ENCODE data around the gene TM4SF1.

DNA sequence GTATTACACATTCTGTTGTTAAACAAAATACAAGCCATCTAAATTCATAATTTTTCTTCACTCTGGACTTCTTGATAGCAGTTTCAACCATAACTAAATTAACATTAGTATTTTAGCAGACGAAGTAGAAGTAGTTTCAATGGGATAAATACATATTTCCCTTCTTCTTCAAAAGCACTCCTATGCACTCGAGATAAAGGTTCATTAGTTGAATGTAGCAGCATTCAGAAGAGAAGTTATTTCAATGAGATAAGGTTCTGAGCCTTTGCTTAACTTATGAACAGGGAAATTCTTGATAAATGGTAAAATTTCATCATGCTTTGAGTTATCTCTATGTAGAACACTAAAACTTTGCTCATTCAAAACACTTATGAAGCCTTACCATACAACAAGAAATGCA lies 55.8 kb downstream of the TM4SF1 start:
- TF ChIP-seq, protein P1, sequence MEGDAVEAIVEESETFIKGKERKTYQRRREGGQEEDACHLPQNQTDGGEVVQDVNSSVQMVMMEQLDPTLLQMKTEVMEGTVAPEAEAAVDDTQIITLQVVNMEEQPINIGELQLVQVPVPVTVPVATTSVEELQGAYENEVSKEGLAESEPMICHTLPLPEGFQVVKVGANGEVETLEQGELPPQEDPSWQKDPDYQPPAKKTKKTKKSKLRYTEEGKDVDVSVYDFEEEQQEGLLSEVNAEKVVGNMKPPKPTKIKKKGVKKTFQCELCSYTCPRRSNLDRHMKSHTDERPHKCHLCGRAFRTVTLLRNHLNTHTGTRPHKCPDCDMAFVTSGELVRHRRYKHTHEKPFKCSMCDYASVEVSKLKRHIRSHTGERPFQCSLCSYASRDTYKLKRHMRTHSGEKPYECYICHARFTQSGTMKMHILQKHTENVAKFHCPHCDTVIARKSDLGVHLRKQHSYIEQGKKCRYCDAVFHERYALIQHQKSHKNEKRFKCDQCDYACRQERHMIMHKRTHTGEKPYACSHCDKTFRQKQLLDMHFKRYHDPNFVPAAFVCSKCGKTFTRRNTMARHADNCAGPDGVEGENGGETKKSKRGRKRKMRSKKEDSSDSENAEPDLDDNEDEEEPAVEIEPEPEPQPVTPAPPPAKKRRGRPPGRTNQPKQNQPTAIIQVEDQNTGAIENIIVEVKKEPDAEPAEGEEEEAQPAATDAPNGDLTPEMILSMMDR (optimal IDR thresholded peaks at IDR 0.05 in 1 of 3, IDR thresholded peaks at IDR 0.05 in 1 of 3, conservative IDR thresholded peaks at IDR 0.05 in 1 of 3; ENCODE audit: extremely low read depth in 1 of 3, insufficient read depth in 2 of 3, low read length in 3 of 3): no peak
- TF ChIP-seq EZH2 (IDR thresholded peaks at IDR 0.05; ENCODE audit: low read length): no peak

Data from keratinocyte (primary cell).